Measurements from ENCODE around the gene EXOC3.
A peak's percentile ranks its signal among the peaks of the same experiment; 100 is the strongest.

The EXOC3 gene

GRCh38 chr5:440401-441201, 2.4 kb upstream of the EXOC3 start:
- DNase-seq: peak; percentile 30

- DNase-seq: no peak
Measured at GRCh38 chr5:441996-442334, 1.0 kb upstream of the EXOC3 start.

GRCh38 chr5:443239-444151, 519 bp downstream of the EXOC3 start:
- DNase-seq: peak; percentile 26

GRCh38 chr5:444226-444625, 1.2 kb downstream of the EXOC3 start:
- DNase-seq: no peak

GRCh38 chr5:445591-445990, 2.6 kb downstream of the EXOC3 start:
- peak; percentile 36 for DNase-seq

GRCh38 chr5:446066-446882, 3.3 kb downstream of the EXOC3 start:
- DNase-seq: no peak

GRCh38 chr5:446883-447263, 3.9 kb downstream of the EXOC3 start:
- peak; percentile 44 for DNase-seq

- DNase-seq: no peak
Measured at GRCh38 chr5:447501-447900, 4.5 kb downstream of the EXOC3 start.

- DNase-seq: peak; percentile 30
Measured at GRCh38 chr5:448061-448765, 5.2 kb downstream of the EXOC3 start.

- no peak for DNase-seq
Measured at GRCh38 chr5:448766-449090, 5.8 kb downstream of the EXOC3 start.

GRCh38 chr5:449151-449550, 6.2 kb downstream of the EXOC3 start:
- DNase-seq: no peak

- no peak for DNase-seq
Measured at GRCh38 chr5:451587-452458, 8.8 kb downstream of the EXOC3 start.

- DNase-seq: peak; percentile 36
Measured at GRCh38 chr5:452978-453710, 10.2 kb downstream of the EXOC3 start.

- peak; percentile 22 for DNase-seq
Measured at GRCh38 chr5:453725-454481, 10.9 kb downstream of the EXOC3 start.

- DNase-seq: peak; percentile 35
Measured at GRCh38 chr5:454936-455335, 12.0 kb downstream of the EXOC3 start.

GRCh38 chr5:455806-456205, 12.8 kb downstream of the EXOC3 start:
- no peak for DNase-seq

GRCh38 chr5:456351-457194, 13.6 kb downstream of the EXOC3 start:
- peak; percentile 38 for DNase-seq

GRCh38 chr5:457195-457961, 14.4 kb downstream of the EXOC3 start:
- DNase-seq: peak; percentile 27

Data from right forelimb (tissue), 1 donor.